ENCODE measurements around the gene VWA3A. TPM values are rescaled to one million over a fixed set of nuclear protein-coding genes. Genes with fewer than 3 reads are reported as not detected.
"Not testable (repeated sequence)": the region's sequence is repeated elsewhere in the genome, so short reads cannot be mapped to it uniquely, and the experiment has no call there.

VWA3A gene
- total and polyA plus RNA-seq, 2 of the 8 experiments (the other 6 are each of a cell fraction or from before 2014, with no cell fraction given) = 0.05 TPM; not detected in 1

- H3K23me2 ChIP-seq (ENCODE audit: low read depth, low read length); H4K8ac ChIP-seq (ENCODE audit: extremely low read depth, insufficient read depth, low read length); H3K4me3 ChIP-seq (ENCODE audit: extremely low read depth in 1 of 4, insufficient read depth in 2 of 4, low read depth in 3 of 4, low read length in 4 of 4); H3K9ac ChIP-seq (replicated peaks in 1 of 4; ENCODE audit: extremely low read depth in 1 of 4, low read depth in 3 of 4, low read length in 3 of 4); H3K18ac ChIP-seq (ENCODE audit: extremely low read depth, low read length); H4K20me1 ChIP-seq (replicated peaks in 1 of 2; ENCODE audit: control insufficient read depth in 1 of 2, insufficient read depth in 2 of 2, low read length in 2 of 2); H3K79me1 ChIP-seq (ENCODE audit: low read depth, low read length); H3K79me2 ChIP-seq (ENCODE audit: control insufficient read depth in 1 of 2, insufficient read depth in 2 of 2, low read length in 2 of 2); H4K91ac ChIP-seq (replicated peaks; ENCODE audit: insufficient read length, low read length); H3K23ac ChIP-seq (ENCODE audit: insufficient read length); H2BK5ac ChIP-seq (ENCODE audit: low read depth, low read length); H2AK5ac ChIP-seq (ENCODE audit: low read depth, low read length); H2BK15ac ChIP-seq (ENCODE audit: low read length); FAIRE-seq; H2AFZ ChIP-seq (ENCODE audit: low read length); H4K5ac ChIP-seq (ENCODE audit: insufficient read length, low read depth, low read length); H2BK20ac ChIP-seq (ENCODE audit: low read length); H3K56ac ChIP-seq (replicated peaks; ENCODE audit: insufficient read length, low read depth, low read length); H3K9me3 ChIP-seq (ENCODE audit: insufficient read depth in 2 of 2, low read depth in 1 of 2, low read length in 1 of 2); H3K27me3 ChIP-seq (replicated peaks in 1 of 4; ENCODE audit: control insufficient read depth in 3 of 4, extremely low read depth in 1 of 4, insufficient read depth in 3 of 4, low read length in 3 of 4); H3K4me1 ChIP-seq (replicated peaks in 1 of 4; ENCODE audit: control insufficient read depth in 3 of 4, insufficient read depth in 4 of 4, low read length in 3 of 4); H3K4me2 ChIP-seq (ENCODE audit: insufficient read depth in 1 of 2, low read depth in 2 of 2, low read length in 2 of 2); DNase-seq (ENCODE audit: low read depth in 1 of 2, low spot score in 2 of 2); H3K27ac ChIP-seq (ENCODE audit: low read depth, low read length); H2BK120ac ChIP-seq (replicated peaks; ENCODE audit: low read depth, low read length); H3K4ac ChIP-seq (replicated peaks; ENCODE audit: insufficient read length, low read depth, low read length); H2BK12ac ChIP-seq (ENCODE audit: low read depth, low read length); H3K36me3 ChIP-seq (ENCODE audit: control insufficient read depth in 2 of 4, insufficient read depth in 4 of 4, low read length in 3 of 4); H3K14ac ChIP-seq (ENCODE audit: insufficient read length): not testable (repeated sequence)
- 83% methylated on average over 1 of the region's 1 CpG; no CpG with 5 or more reads in 1 of the 2 experiments for WGBS, 2 experiments (ENCODE audit: extremely low coverage in 1 of 2, insufficient coverage in 1 of 2, insufficient read length in 1 of 2, insufficient replicate concordance in 2 of 2, low coverage in 1 of 2, low lambda C conversion rate in 2 of 2, missing lambda C conversion rate in 1 of 2)
- POLR2A ChIA-PET (ENCODE audit: partially characterized antibody) = interaction anchor here (1.5 kb wide), 1 partner anchor 14 kb away, joined by 4 read pairs; no protein-coding TSS in a partner anchor
- CTCF ChIA-PET (ENCODE audit: partially characterized antibody) = interaction anchor here (1.4 kb wide), 1 partner anchor 128 kb away, joined by 4 read pairs; no protein-coding TSS in a partner anchor
Measured at GRCh38 chr16:22172642-22173041, 80.3 kb downstream of the VWA3A start.

All from H1 (cell line).